GM12878 (cell line): ENCODE measurements around the gene LRRN2. TPM values are rescaled to one million over a fixed set of nuclear protein-coding genes. Genes with fewer than 3 reads are reported as not detected.

ENCODE experiments used
- ATAC-seq: fragments of 200-7000 bp; cut with Tn5 transposase; 3 replicates; pipeline ENCODE4 v1.9.1; 2020; ENCODE audit warnings: mild to moderate bottlenecking, moderate library complexity
- BruUV-seq: library from RNA; stranded (reverse); fragments of 400-500 nt; replicated peaks from 2 replicates; lab custom pipeline; 2021; lab: Mats Ljungman, UMichigan
- CTCF ChIA-PET: fragments of 300-600 bp; sonication (Branson Sonifier 250); formaldehyde crosslinking; extraction: SDS; loops from one replicate; lab custom pipeline; 2021; ENCODE audit warnings: inconsistent platforms; lab: Yijun Ruan, JAX
- POLR2A ChIA-PET: fragments of 350-600 bp; formaldehyde crosslinking; extraction: SDS; loops from one replicate; lab custom pipeline; 2021; ENCODE audit warnings: inconsistent platforms; lab: Charles Lee
- RAD21 ChIA-PET: fragments of 300-600 bp; sonication (Branson Sonifier 250); formaldehyde crosslinking; loops from one replicate; lab custom pipeline; 2023; ENCODE audit warnings: antibody characterized with exemption; ENCODE audit not compliant: unreplicated experiment; lab: Charles Lee
- SMC1A ChIA-PET: fragments of 300-600 bp; sonication (Branson Sonifier 250); formaldehyde crosslinking; loops from one replicate; lab custom pipeline; 2023; ENCODE audit not compliant: unreplicated experiment, uncharacterized antibody; lab: Charles Lee
- DNase-seq: peaks from one replicate; pipeline ENCODE4 v3.0.0-alpha.2; 2011; ENCODE audit warnings: low read depth, low spot score
- FAIRE-seq: peaks from 3 replicates; lab custom pipeline; 2011; peaks lifted over from hg19 to GRCh38; lab: Jason Lieb, UNC
- H2AFZ ChIP-seq: 2 replicates; pipeline ENCODE4 v1.6.0; 2011; ENCODE audit warnings: low read depth, low read length, control low read depth; ENCODE audit not compliant: control insufficient read depth
- H3K27ac ChIP-seq: 2 replicates; pipeline ENCODE4 v1.5.1; 2011; ENCODE audit warnings: control low read depth; ENCODE audit not compliant: control insufficient read depth, insufficient read depth
- H3K27me3 ChIP-seq, 2 experiments: replicated peaks in 1 of 2; 2 replicates each; pipeline versions ENCODE4 v1.6.0 to v1.6.1; 2011; ENCODE audit warnings: low read length in 1 of 2; ENCODE audit not compliant: control insufficient read depth in 2 of 2, insufficient read depth in 2 of 2
- H3K36me3 ChIP-seq, 2 experiments: 2 replicates each; pipeline ENCODE4 v1.5.1; 2011; ENCODE audit warnings: low read length in 1 of 2; ENCODE audit not compliant: control insufficient read depth in 2 of 2, insufficient read depth in 2 of 2
- H3K4me1 ChIP-seq: 2 replicates; pipeline ENCODE4 v1.6.1; 2011; ENCODE audit warnings: mild to moderate bottlenecking, low read length, moderate library complexity, mixed read lengths; ENCODE audit not compliant: control insufficient read depth, insufficient read depth
- H3K4me2 ChIP-seq: 2 replicates; pipeline ENCODE4 v1.6.0; 2011; ENCODE audit warnings: control low read depth; ENCODE audit not compliant: control insufficient read depth, insufficient read depth
- H3K4me3 ChIP-seq: fragments of 200-600 bp; sonication (generic); 2 replicates; pipeline ENCODE4 v1.5.1; 2016
- H3K79me2 ChIP-seq: 2 replicates; pipeline ENCODE4 v1.6.0; 2011; ENCODE audit warnings: low read length; ENCODE audit not compliant: control insufficient read depth, insufficient read depth
- H3K9ac ChIP-seq: 2 replicates; pipeline ENCODE4 v1.8.0; 2011; ENCODE audit warnings: low read length, control low read depth, mixed read lengths; ENCODE audit not compliant: control insufficient read depth, insufficient read depth
- H3K9me3 ChIP-seq: replicated peaks from 3 replicates; pipeline ENCODE4 v1.5.1; 2011; ENCODE audit warnings: mild to moderate bottlenecking, low read length; ENCODE audit not compliant: control insufficient read depth, insufficient read depth
- H4K20me1 ChIP-seq: 2 replicates; pipeline ENCODE4 v1.6.0; 2011; ENCODE audit not compliant: control insufficient read depth, insufficient read depth
- CREM ChIP-seq: IDR thresholded peaks from 2 replicates; pipeline ENCODE4 v1.6.1; 2014; ENCODE audit warnings: antibody characterized with exemption, low read depth
- EED ChIP-seq: sonication (generic); IDR thresholded peaks from 2 replicates; pipeline ENCODE4 v1.6.1; 2016; ENCODE audit warnings: antibody characterized with exemption, low read depth
- FOXK2 ChIP-seq: fragments of 450-650 bp; IDR thresholded peaks from 2 replicates; pipeline ENCODE4 v1.6.1; 2017; ENCODE audit warnings: mild to moderate bottlenecking, moderate library complexity
- MTA3 ChIP-seq: IDR thresholded peaks from 2 replicates; pipeline ENCODE4 v1.6.1; 2012; ENCODE audit warnings: low read length, inconsistent platforms, borderline replicate concordance
- NFIC ChIP-seq: IDR thresholded peaks from 2 replicates; pipeline ENCODE4 v1.6.1; 2012; ENCODE audit warnings: low read depth, mild to moderate bottlenecking, inconsistent platforms, low read length, moderate library complexity
- NR2F1 ChIP-seq: fragments of 450-650 bp; conservative IDR thresholded peaks from 2 replicates; pipeline ENCODE4 v1.6.1; 2017; ENCODE audit warnings: mild to moderate bottlenecking
- PAX5 ChIP-seq: IDR thresholded peaks from 2 replicates; pipeline ENCODE4 v1.6.1; 2011; ENCODE audit warnings: low read depth, low read length, borderline replicate concordance
- RAD51 ChIP-seq: fragments of 450-650 bp; IDR thresholded peaks from 2 replicates; pipeline ENCODE4 v1.6.1; 2016; ENCODE audit warnings: moderate library complexity, mild to moderate bottlenecking, inconsistent platforms
- SUZ12 ChIP-seq: fragments of 200-600 bp; sonication (generic); IDR thresholded peaks from one replicate; pipeline ENCODE4 v1.6.1; 2018; ENCODE audit warnings: antibody characterized with exemption, mild to moderate bottlenecking; ENCODE audit not compliant: unreplicated experiment
- YY1 ChIP-seq: IDR thresholded peaks from 2 replicates; pipeline ENCODE4 v1.6.1; 2011; ENCODE audit warnings: low read depth, mild to moderate bottlenecking, low read length
- ZBED1 ChIP-seq: IDR thresholded peaks from 2 replicates; pipeline ENCODE4 v1.6.1; 2016; ENCODE audit warnings: borderline replicate concordance
- ZZZ3 ChIP-seq: IDR thresholded peaks from 2 replicates; pipeline ENCODE4 v1.6.1; 2011; ENCODE audit warnings: low read depth; ENCODE audit not compliant: control insufficient read depth, insufficient read length
- WGBS: methylation state at CpG from one replicate; pipeline ENCODE4 v1.1.6; 2016; ENCODE audit warnings: low lambda C conversion rate; ENCODE audit not compliant: insufficient replicate concordance, insufficient coverage; ENCODE audit errors: missing lambda C conversion rate; 5-methylcytosine and 5-hydroxymethylcytosine counted together
- in situ Hi-C: fragments of 300-500 bp; cut with MboI; formaldehyde crosslinking; loops from 9 replicates; pipeline ENCODE4 v1.14.3; 2018; ENCODE audit warnings: mixed read lengths
- intact Hi-C: fragments of 100-400 bp; cut with micrococcal nuclease; formaldehyde crosslinking; loops from one replicate; pipeline ENCODE4 v1.14.2; 2022; ENCODE audit not compliant: unreplicated experiment
- polyA plus RNA-seq, 11 experiments: library from polyadenylated mRNA; depleted of rRNA in 4 of 11; unstranded in 6 of 11; stranded (reverse) in 5 of 11; fragments of >200 nt; fragmentation: Nextera tagmentation in 4 of 11; fragmentation: Illumina TruSeq in 1 of 11; extraction: Ambion mirVana in 4 of 11; extraction: Trizol in 1 of 11; gene quantifications; 1 replicate in 1 of 11; 2 replicates in 10 of 11; pipeline versions ENCODE4 v1.2.1 to v1.2.3, GENCODE V29; 2011 to 2016; ENCODE audit warnings: inconsistent platforms in 2 of 11, missing spikeins in 2 of 11, low read depth in 1 of 11
- total RNA-seq, 4 experiments: library from RNA; depleted of rRNA in 3 of 4; stranded (reverse); fragments of >200 nt in 3 of 4; fragmentation: Illumina TruSeq in 1 of 4; extraction: Trizol in 1 of 4; gene quantifications; 2 replicates each; pipeline versions ENCODE4 v1.2.1 to v1.2.3, GENCODE V29; 2013 to 2021
- TF ChIP-seq, protein P1 (sequence below): IDR thresholded peaks from 2 replicates; pipeline ENCODE4 v1.6.1; 2011; ENCODE audit warnings: low read depth, low read length, improper control_type of control experiment, borderline replicate concordance
- TF ChIP-seq, protein P2 (sequence below): IDR thresholded peaks from 2 replicates; pipeline ENCODE4 v1.6.1; 2012; ENCODE audit warnings: low read depth, low read length, improper control_type of control experiment
- TF ChIP-seq, protein P3 (sequence below): fragments of 450-650 bp; IDR thresholded peaks from 2 replicates; pipeline ENCODE4 v1.6.1; 2017; ENCODE audit warnings: mild to moderate bottlenecking, moderate library complexity

Gene LRRN2
- total and polyA plus RNA-seq, 10 of the 15 experiments (the other 5 are each of a cell fraction or from before 2014, with no cell fraction given) = not detected

DNA sequence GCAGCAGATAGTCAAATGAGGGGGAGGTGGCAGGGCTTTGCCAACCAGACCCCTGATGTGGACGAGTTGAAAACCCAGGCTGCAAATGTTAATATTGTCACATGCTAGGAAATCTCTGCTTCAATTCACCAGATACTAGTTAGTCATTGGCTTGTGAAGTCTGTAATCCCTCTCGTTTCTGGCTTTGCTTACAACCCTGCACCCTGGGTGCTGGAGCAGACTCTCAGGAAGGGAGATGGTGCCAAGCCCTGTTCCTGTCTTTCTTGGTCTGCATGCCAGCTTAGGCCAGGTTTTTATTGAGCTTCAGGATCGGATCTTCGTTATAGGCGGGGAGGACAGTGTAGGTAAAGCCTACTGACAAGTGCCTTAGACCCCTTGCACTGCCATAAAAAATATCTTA, 116.1 kb downstream of the LRRN2 start:
- ChIA-PET CTCF (interaction anchor here (0.6 to 11.0 kb wide), 3 partner anchors 196 to 353 kb away, joined by 3 to 279 read pairs (median 138); no protein-coding TSS in a partner anchor), POLR2A (no interaction called here), SMC1A (interaction anchor here (1.0 to 8.3 kb wide), 5 partner anchors 9 to 238 kb away, joined by 3 to 85 read pairs (median 4); no protein-coding TSS in a partner anchor), RAD21 (interaction anchor here (1.1 to 4.9 kb wide), 3 partner anchors 83 to 238 kb away, joined by 3 to 61 read pairs (median 12); no protein-coding TSS in a partner anchor)
- intact Hi-C loops (loop anchor here (5.0 to 10.0 kb wide), 3 partner anchors 62 to 375 kb away; no protein-coding TSS in a partner anchor), in situ Hi-C loops (loop anchor here (5.0 kb wide), 2 partner anchors 193 to 238 kb away; no protein-coding TSS in a partner anchor)
- Histone ChIP-seq H4K20me1 (0 out of 2 replicates have a peak, but pooled peaks cover 2% of the 10 kb centered on the region), H3K36me3 (peaks cover 0 to 11% of the 10 kb centered on the region in 2 experiments; a peak in 1 of 4 replicates), H3K4me2 (no peak overlapping the region), H3K9ac (no peak overlapping the region), H3K4me3 (no peak overlapping the region), H3K9me3 (no peaks in the 10 kb centered on the region), H3K79me2 (no peaks in the 10 kb centered on the region), H3K27ac (no peak overlapping the region), H3K4me1 (peaks cover 11% of the 10 kb centered on the region), H2AFZ (no peak overlapping the region), H3K27me3 (no peaks in the 10 kb centered on the region)
- FAIRE-seq (no peak), DNase-seq (no peak), ATAC-seq (no peak)
- WGBS = 85% methylated on average over 5 of the region's 5 CpGs
- BruUV-seq = no TSS peak
- no peak for TF ChIP-seq ZZZ3
- TF ChIP-seq, protein P1, sequence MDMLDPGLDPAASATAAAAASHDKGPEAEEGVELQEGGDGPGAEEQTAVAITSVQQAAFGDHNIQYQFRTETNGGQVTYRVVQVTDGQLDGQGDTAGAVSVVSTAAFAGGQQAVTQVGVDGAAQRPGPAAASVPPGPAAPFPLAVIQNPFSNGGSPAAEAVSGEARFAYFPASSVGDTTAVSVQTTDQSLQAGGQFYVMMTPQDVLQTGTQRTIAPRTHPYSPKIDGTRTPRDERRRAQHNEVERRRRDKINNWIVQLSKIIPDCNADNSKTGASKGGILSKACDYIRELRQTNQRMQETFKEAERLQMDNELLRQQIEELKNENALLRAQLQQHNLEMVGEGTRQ = no peak
- TF ChIP-seq RAD51 = no peak
- TF ChIP-seq, protein P2, sequence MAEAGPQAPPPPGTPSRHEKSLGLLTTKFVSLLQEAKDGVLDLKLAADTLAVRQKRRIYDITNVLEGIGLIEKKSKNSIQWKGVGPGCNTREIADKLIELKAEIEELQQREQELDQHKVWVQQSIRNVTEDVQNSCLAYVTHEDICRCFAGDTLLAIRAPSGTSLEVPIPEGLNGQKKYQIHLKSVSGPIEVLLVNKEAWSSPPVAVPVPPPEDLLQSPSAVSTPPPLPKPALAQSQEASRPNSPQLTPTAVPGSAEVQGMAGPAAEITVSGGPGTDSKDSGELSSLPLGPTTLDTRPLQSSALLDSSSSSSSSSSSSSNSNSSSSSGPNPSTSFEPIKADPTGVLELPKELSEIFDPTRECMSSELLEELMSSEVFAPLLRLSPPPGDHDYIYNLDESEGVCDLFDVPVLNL = no peak
- TF ChIP-seq SUZ12 = no peak
- no peak for TF ChIP-seq FOXK2
- no peak for TF ChIP-seq EED
- TF ChIP-seq MTA3 = no peak
- no peak for TF ChIP-seq NFIC
- TF ChIP-seq YY1 = no peak
- TF ChIP-seq PAX5 = no peak
- TF ChIP-seq NR2F1 = no peak
- TF ChIP-seq CREM = no peak
- TF ChIP-seq, protein P3, sequence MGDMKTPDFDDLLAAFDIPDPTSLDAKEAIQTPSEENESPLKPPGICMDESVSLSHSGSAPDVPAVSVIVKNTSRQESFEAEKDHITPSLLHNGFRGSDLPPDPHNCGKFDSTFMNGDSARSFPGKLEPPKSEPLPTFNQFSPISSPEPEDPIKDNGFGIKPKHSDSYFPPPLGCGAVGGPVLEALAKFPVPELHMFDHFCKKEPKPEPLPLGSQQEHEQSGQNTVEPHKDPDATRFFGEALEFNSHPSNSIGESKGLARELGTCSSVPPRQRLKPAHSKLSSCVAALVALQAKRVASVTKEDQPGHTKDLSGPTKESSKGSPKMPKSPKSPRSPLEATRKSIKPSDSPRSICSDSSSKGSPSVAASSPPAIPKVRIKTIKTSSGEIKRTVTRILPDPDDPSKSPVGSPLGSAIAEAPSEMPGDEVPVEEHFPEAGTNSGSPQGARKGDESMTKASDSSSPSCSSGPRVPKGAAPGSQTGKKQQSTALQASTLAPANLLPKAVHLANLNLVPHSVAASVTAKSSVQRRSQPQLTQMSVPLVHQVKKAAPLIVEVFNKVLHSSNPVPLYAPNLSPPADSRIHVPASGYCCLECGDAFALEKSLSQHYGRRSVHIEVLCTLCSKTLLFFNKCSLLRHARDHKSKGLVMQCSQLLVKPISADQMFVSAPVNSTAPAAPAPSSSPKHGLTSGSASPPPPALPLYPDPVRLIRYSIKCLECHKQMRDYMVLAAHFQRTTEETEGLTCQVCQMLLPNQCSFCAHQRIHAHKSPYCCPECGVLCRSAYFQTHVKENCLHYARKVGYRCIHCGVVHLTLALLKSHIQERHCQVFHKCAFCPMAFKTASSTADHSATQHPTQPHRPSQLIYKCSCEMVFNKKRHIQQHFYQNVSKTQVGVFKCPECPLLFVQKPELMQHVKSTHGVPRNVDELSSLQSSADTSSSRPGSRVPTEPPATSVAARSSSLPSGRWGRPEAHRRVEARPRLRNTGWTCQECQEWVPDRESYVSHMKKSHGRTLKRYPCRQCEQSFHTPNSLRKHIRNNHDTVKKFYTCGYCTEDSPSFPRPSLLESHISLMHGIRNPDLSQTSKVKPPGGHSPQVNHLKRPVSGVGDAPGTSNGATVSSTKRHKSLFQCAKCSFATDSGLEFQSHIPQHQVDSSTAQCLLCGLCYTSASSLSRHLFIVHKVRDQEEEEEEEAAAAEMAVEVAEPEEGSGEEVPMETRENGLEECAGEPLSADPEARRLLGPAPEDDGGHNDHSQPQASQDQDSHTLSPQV = no peak
- no peak for TF ChIP-seq ZBED1
